GM19193 (cell line): ENCODE data around the gene EYS.

ENCODE experiments used
- POLR2A ChIP-seq: IDR thresholded peaks from 4 replicates; pipeline ENCODE4 v1.6.1; 2011; ENCODE audit not compliant: insufficient read depth, insufficient read length; ENCODE audit errors: extremely low read depth

EYS gene

GRCh38 chr6:63675138-63675537 is 2031.9 kb downstream of the EYS start:
- no peak for TF ChIP-seq POLR2A

DNA sequence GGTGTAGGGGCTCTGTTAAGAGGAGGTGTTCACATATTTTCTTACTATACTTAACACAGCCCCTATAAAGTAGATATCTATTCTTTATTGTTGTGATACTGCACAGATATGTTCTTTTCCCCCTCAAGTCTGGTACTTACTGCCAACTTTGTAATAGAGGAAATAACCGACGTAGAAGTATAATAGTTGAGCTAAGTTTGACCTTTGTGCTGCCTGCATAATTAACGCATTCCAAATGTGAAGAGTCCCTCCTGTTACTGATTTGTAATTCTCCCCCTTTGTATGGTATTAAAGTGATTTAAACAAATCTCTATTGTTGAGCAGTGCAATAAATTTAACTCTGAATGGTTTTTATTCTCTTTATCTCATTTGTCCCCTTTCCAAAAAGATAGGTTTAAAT is 2032.4 kb downstream of the EYS start:
- TF ChIP-seq POLR2A = no peak

DNA sequence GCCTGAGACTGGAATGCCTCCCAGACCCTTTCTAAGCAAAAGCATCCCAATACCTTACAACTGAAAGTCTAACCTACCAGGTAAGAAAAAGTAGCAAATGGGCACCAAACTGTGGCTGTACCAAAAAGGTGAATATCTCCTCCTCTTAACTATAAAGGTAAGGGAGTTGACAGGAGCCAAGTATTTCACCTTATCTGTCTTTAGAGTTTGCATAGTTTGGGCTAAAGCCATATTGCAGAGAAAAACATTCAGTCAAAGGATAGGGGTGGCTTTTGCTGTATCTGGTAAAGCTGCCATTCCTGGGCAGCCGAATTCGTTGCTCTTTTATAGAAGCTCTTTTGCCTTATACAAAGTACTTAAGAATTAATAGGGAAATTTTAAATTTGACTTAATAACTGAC is 2033.3 kb downstream of the EYS start:
- no peak for TF ChIP-seq POLR2A

- no peak for TF ChIP-seq POLR2A
These were observed 2034.4 kb downstream of the EYS start for GRCh38 chr6:63672582-63673129.

DNA sequence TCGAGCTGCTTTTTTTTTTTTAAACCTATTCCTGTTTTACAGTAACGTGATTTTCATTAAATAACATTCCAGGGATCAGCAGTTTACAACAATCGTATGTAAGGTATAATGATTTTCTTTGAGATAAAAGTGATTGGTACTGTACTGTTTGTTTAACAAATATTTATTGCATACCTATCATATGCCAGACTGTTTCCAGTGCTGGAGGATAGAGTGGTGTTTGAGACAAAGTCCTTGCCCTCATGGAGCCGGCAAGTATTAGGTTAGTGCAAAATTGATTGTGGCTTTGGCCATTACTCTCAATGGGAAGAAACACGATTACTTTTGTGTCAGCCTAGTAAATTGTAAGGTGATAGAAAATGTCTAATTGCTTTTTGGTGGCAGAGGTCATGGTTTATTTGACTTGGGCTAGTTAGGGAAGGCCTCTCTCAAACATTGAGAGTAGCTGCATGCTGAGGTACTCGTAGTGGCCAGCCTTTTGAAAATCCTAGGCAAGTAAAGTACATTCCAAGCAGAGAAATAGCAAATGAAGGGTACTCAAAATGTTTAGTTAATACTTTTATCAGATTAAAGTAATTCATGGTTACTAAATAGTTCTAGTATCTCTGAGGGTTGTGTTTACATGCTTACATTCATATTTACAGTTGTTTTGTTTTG is 2035.8 kb downstream of the EYS start:
- no peak for TF ChIP-seq POLR2A
